SK-N-SH (cell line): ENCODE results near the gene AUTS2. TPM values are rescaled to one million over a fixed set of nuclear protein-coding genes. Genes with fewer than 3 reads are reported as not detected.

Experiments
- CTCF ChIA-PET: fragments of 300-600, 350-600 bp; formaldehyde crosslinking; extraction: SDS; loops from one replicate; lab custom pipeline; 2021; lab: Yijun Ruan, JAX
- POLR2A ChIA-PET: fragments of 350-600 bp; sonication (Branson Sonifier 250); formaldehyde crosslinking; extraction: SDS; loops from one replicate; lab custom pipeline; 2020; ENCODE audit warnings: antibody characterized with exemption, inconsistent platforms; lab: Yijun Ruan, JAX
- DNase-seq: peaks from one replicate; pipeline ENCODE4 v3.0.0; 2012
- H2AFZ ChIP-seq: fragments of 200-600 bp; sonication (generic); 2 replicates; pipeline ENCODE4 v1.8.1; 2016; ENCODE audit warnings: antibody characterized with exemption, mild to moderate bottlenecking, low read depth
- H3F3A ChIP-seq: fragments of 200-600 bp; sonication (generic); replicated peaks from 2 replicates; pipeline ENCODE3; 2016; ENCODE audit warnings: antibody characterized with exemption, mild to moderate bottlenecking; ENCODE audit not compliant: insufficient read depth
- H3K27ac ChIP-seq, 2 experiments: fragments of 200-500 bp in 1 of 2; fragments of 200-600 bp in 1 of 2; sonication (Bioruptor generic) in 1 of 2; sonication (generic), shearing (Covaris generic) in 1 of 2; 2 replicates each; pipeline versions ENCODE4 v1.5.1 to v1.6.1; 2014 to 2016; ENCODE audit warnings: low read depth in 2 of 2, inconsistent platforms in 1 of 2, low read length in 1 of 2, mild to moderate bottlenecking in 1 of 2, mixed read lengths in 1 of 2
- H3K27me3 ChIP-seq: fragments of 200-600 bp; sonication (generic), shearing (Covaris generic); 2 replicates; pipeline ENCODE4 v1.6.1; 2016; ENCODE audit warnings: mixed run types; ENCODE audit not compliant: insufficient read depth
- H3K36me3 ChIP-seq, 2 experiments: fragments of 200-500 bp in 1 of 2; fragments of 200-600 bp in 1 of 2; sonication (Bioruptor generic) in 1 of 2; sonication (generic) in 1 of 2; replicated peaks in 1 of 2; 2 replicates each; pipeline versions ENCODE3 to v1.5.1; 2014 to 2016; ENCODE audit warnings: low read length in 1 of 2, mild to moderate bottlenecking in 1 of 2; ENCODE audit not compliant: insufficient read depth in 2 of 2, control insufficient read depth in 1 of 2
- H3K4me1 ChIP-seq, 2 experiments: fragments of 200-500 bp in 1 of 2; fragments of 200-600 bp in 1 of 2; sonication (Bioruptor generic) in 1 of 2; sonication (generic), shearing (Covaris generic) in 1 of 2; 2 replicates each; pipeline versions ENCODE4 v1.5.1 to v1.6.1; 2014 to 2016; ENCODE audit warnings: low read depth in 1 of 2, low read length in 1 of 2, mixed run types in 1 of 2; ENCODE audit not compliant: insufficient read depth in 2 of 2, control insufficient read depth in 1 of 2
- H3K4me2 ChIP-seq: fragments of 200-600 bp; sonication (generic), shearing (Covaris generic); 2 replicates; pipeline ENCODE4 v1.6.1; 2017; ENCODE audit warnings: mixed run types
- H3K4me3 ChIP-seq, 2 experiments: fragments of 200-500 bp in 1 of 2; fragments of 200-600 bp in 1 of 2; sonication (Bioruptor generic) in 1 of 2; sonication (generic), shearing (Covaris generic) in 1 of 2; 2 replicates each; pipeline versions ENCODE4 v1.5.1 to v1.8.1; 2014 to 2016; ENCODE audit warnings: low read depth in 2 of 2, inconsistent platforms in 1 of 2, low read length in 1 of 2, mild to moderate bottlenecking in 1 of 2, mixed read lengths in 1 of 2, moderate library complexity in 1 of 2
- H3K79me2 ChIP-seq: fragments of 200-600 bp; sonication (generic); 2 replicates; pipeline ENCODE4 v1.8.1; 2017; ENCODE audit warnings: mild to moderate bottlenecking; ENCODE audit not compliant: insufficient read depth
- H3K9ac ChIP-seq: fragments of 200-600 bp; sonication (generic); 2 replicates; pipeline ENCODE4 v1.6.1; 2017; ENCODE audit warnings: mixed run types
- H3K9me2 ChIP-seq: fragments of 200-600 bp; sonication (generic); 2 replicates; pipeline ENCODE4 v1.6.1; 2017; ENCODE audit warnings: mixed run types
- H3K9me3 ChIP-seq: fragments of 200-600 bp; sonication (generic); 2 replicates; pipeline ENCODE4 v1.6.1; 2017; ENCODE audit warnings: mixed run types, mild to moderate bottlenecking, moderate library complexity
- H4K20me1 ChIP-seq: fragments of 200-600 bp; sonication (generic); 2 replicates; pipeline ENCODE4 v1.6.1; 2017; ENCODE audit warnings: mild to moderate bottlenecking, mixed run types; ENCODE audit not compliant: insufficient read depth
- FOSL2 ChIP-seq: IDR thresholded peaks from 2 replicates; pipeline ENCODE4 v1.4.0; 2012; ENCODE audit warnings: low read depth, mild to moderate bottlenecking, moderate library complexity, borderline replicate concordance
- FOXJ3 ChIP-seq: sonication (generic); formaldehyde crosslinking; IDR thresholded peaks from 2 replicates; pipeline ENCODE4 v1.5.1; 2020; ENCODE audit warnings: mild to moderate bottlenecking, missing genetic modification reagents
- GATA2 ChIP-seq: sonication (generic); formaldehyde crosslinking; IDR thresholded peaks from 2 replicates; pipeline ENCODE4 v1.5.0; 2020; ENCODE audit warnings: mild to moderate bottlenecking, missing genetic modification reagents
- JUND ChIP-seq: IDR thresholded peaks from 2 replicates; pipeline ENCODE4 v1.4.0; 2012
- NRF1 ChIP-seq: IDR thresholded peaks from 2 replicates; pipeline ENCODE4 v1.6.1; 2012; ENCODE audit warnings: low read depth, mild to moderate bottlenecking, low read length
- POLR2AphosphoS5 ChIP-seq: IDR thresholded peaks from 2 replicates; pipeline ENCODE4 v1.6.1; 2012; ENCODE audit warnings: low read depth, low read length
- RFX5 ChIP-seq: IDR thresholded peaks from 2 replicates; pipeline ENCODE4 v1.6.1; 2012; ENCODE audit warnings: mild to moderate bottlenecking, improper control_type of control experiment, low read length
- RXRA ChIP-seq: IDR thresholded peaks from 2 replicates; pipeline ENCODE4 v1.4.0; 2012; ENCODE audit warnings: low read depth, mild to moderate bottlenecking, borderline replicate concordance
- SIN3A ChIP-seq: IDR thresholded peaks from 2 replicates; pipeline ENCODE4 v1.6.1; 2012; ENCODE audit warnings: low read depth, mild to moderate bottlenecking, low read length, moderate library complexity, borderline replicate concordance
- TCF12 ChIP-seq: IDR thresholded peaks from 2 replicates; pipeline ENCODE4 v1.4.0; 2012
- TEAD4 ChIP-seq: IDR thresholded peaks from 2 replicates; pipeline ENCODE4 v1.4.0; 2012; ENCODE audit warnings: mild to moderate bottlenecking, borderline replicate concordance; ENCODE audit not compliant: insufficient read depth
- YY1 ChIP-seq: IDR thresholded peaks from 2 replicates; pipeline ENCODE4 v1.4.0; 2012; ENCODE audit warnings: low read depth, mild to moderate bottlenecking
- WGBS: methylation state at CpG from one replicate; pipeline ENCODE4 v1.1.6; 2017; ENCODE audit warnings: low lambda C conversion rate; 5-methylcytosine and 5-hydroxymethylcytosine counted together
- polyA plus RNA-seq, 3 experiments: library from polyadenylated mRNA; depleted of rRNA; stranded (reverse); fragments of >200 nt; gene quantifications; 2 replicates each; pipeline ENCODE4 v1.2.3, GENCODE V29; 2012
- TF ChIP-seq, protein P1 (sequence below): fragments of 150-350 bp; IDR thresholded peaks from 2 replicates; pipeline ENCODE4 v1.6.1; 2017; ENCODE audit warnings: antibody characterized with exemption, low read length, low read depth, borderline replicate concordance
- TF ChIP-seq, protein P2 (sequence below): fragments of 200-600 bp; sonication (generic); IDR thresholded peaks from 2 replicates; pipeline ENCODE4 v1.6.1; 2017; ENCODE audit warnings: antibody characterized with exemption, mild to moderate bottlenecking, moderate library complexity
- TF ChIP-seq, protein P3 (sequence below): fragments of 150-350 bp; IDR thresholded peaks from 2 replicates; pipeline ENCODE4 v1.6.1; 2016; ENCODE audit warnings: mild to moderate bottlenecking, low read depth, low read length
- TF ChIP-seq, protein P4 (sequence below): IDR thresholded peaks from 2 replicates; pipeline ENCODE4 v1.4.0; 2012; ENCODE audit warnings: low read depth, borderline replicate concordance
- TF ChIP-seq, protein P5 (sequence below): IDR thresholded peaks from 2 replicates; pipeline ENCODE4 v1.4.0; 2012; ENCODE audit warnings: low read depth

Gene AUTS2
- polyA plus RNA-seq, 1 of the 3 experiments (the other 2 are of a cell fraction) = 15.6 TPM

DNA sequence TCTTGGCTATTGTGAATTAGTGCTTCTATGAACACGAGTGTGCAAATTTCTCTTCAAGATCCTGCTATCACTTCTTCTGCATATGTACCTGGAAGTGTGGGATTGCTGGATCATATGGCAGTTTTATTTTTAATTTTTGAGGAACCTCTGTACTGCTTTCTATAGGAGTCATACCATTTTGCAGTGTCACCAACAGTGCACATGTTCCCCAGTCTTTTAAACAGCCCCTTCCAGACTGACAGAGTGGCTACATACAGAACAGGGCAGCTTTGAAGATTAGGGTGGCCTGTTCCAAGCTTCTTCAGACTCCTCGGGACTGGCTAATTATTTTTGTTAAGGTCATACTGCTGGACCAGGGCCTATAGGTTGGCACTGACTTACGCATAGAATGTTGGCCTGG, 82.9 kb downstream of the AUTS2 start:
- Histone ChIP-seq H3K9me3 (no peaks in the 10 kb centered on the region), H3K4me1 (peaks cover 7 to 46% of the 10 kb centered on the region in 2 experiments), H3K9ac (no peak overlapping the region), H3F3A (peaks cover 8% of the 10 kb centered on the region), H3K79me2 (peaks cover 26% of the 10 kb centered on the region), H3K27me3 (no peaks in the 10 kb centered on the region), H3K36me3 (no peaks in the 10 kb centered on the region), H3K4me3 (no peak overlapping the region), H4K20me1 (no peaks in the 10 kb centered on the region), H3K9me2 (no peaks in the 10 kb centered on the region), H3K4me2 (no peak overlapping the region), H3K27ac (no peak overlapping the region), H2AFZ (no peak overlapping the region)
- 97% methylated on average over 3 of the region's 3 CpGs for WGBS
- CTCF ChIA-PET = interaction anchor here (1.5 kb wide), 1 partner anchor 68 kb away, joined by 5 read pairs; no protein-coding TSS in a partner anchor
- no peak for DNase-seq
- POLR2A ChIA-PET = no interaction called here
- TF ChIP-seq SIN3A (no peak), YY1 (no peak), JUND (no peak)

DNA sequence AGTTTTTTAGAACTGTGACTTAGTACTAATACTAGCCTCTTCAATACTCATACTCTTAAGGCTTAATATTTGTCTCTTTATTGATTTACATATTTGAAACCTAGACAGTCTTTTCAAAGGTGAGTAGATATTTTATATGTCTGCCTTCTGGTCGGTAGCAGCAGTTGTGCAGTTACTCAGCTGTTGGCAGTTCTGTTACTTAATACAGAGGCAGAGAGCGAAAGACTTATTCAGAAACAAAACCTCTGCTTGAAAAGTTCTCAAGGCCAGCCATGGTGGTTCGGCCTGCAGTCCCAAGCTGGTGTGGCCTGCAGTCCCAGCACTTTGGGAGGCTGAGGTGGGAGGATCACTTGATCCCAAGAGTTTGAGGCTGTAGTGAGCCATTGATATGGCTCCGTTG, 84.2 kb downstream of the AUTS2 start:
- Histone ChIP-seq H3K27ac (no peak overlapping the region), H2AFZ (no peak overlapping the region), H3K4me2 (no peak overlapping the region), H4K20me1 (no peaks in the 10 kb centered on the region), H3K36me3 (no peaks in the 10 kb centered on the region), H3K79me2 (peaks cover 23% of the 10 kb centered on the region), H3K9me2 (no peaks in the 10 kb centered on the region), H3K27me3 (no peaks in the 10 kb centered on the region), H3K4me1 (peaks cover 7 to 36% of the 10 kb centered on the region in 2 experiments), H3K9me3 (no peaks in the 10 kb centered on the region), H3F3A (no peaks in the 10 kb centered on the region), H3K4me3 (no peak overlapping the region), H3K9ac (no peak overlapping the region)
- DNase-seq = no peak
- POLR2A ChIA-PET = no interaction called here
- CTCF ChIA-PET = interaction anchor here (1.0 kb wide), 1 partner anchor 10 kb away, joined by 3 read pairs; no protein-coding TSS in a partner anchor
- WGBS = 94% methylated on average over 4 of the region's 4 CpGs
- TF ChIP-seq, protein P1, sequence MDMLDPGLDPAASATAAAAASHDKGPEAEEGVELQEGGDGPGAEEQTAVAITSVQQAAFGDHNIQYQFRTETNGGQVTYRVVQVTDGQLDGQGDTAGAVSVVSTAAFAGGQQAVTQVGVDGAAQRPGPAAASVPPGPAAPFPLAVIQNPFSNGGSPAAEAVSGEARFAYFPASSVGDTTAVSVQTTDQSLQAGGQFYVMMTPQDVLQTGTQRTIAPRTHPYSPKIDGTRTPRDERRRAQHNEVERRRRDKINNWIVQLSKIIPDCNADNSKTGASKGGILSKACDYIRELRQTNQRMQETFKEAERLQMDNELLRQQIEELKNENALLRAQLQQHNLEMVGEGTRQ = no peak
- TF ChIP-seq TCF12 (no peak), NRF1 (no peak), RXRA (no peak)
- TF ChIP-seq, protein P2, sequence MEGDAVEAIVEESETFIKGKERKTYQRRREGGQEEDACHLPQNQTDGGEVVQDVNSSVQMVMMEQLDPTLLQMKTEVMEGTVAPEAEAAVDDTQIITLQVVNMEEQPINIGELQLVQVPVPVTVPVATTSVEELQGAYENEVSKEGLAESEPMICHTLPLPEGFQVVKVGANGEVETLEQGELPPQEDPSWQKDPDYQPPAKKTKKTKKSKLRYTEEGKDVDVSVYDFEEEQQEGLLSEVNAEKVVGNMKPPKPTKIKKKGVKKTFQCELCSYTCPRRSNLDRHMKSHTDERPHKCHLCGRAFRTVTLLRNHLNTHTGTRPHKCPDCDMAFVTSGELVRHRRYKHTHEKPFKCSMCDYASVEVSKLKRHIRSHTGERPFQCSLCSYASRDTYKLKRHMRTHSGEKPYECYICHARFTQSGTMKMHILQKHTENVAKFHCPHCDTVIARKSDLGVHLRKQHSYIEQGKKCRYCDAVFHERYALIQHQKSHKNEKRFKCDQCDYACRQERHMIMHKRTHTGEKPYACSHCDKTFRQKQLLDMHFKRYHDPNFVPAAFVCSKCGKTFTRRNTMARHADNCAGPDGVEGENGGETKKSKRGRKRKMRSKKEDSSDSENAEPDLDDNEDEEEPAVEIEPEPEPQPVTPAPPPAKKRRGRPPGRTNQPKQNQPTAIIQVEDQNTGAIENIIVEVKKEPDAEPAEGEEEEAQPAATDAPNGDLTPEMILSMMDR = no peak

DNA sequence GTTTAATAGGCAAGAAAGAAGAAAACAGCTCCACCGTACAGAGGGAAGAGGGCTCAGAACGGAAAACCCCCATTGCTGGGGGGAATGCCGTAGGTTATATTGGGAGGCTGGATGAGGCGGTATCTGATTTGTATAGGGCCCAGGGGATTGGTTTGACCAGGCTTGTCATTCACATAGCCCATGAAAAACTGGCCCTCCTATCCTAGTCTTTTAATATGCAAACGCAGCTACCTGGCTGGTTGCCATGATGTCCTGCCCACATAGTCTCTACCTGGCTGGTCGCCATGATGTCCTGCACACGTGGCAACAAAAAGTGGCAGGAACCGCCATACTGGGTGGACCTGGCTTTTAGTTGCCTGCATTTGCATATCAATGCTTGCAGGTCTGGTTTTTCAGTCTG, 84.7 kb downstream of the AUTS2 start:
- H4K20me1 ChIP-seq = peaks cover 3% of the 10 kb centered on the region; the same call in 1 of the 2 replicates
- H3F3A ChIP-seq = no peaks in the 10 kb centered on the region
- H3K9ac ChIP-seq = no peak overlapping the region
- H3K4me3 ChIP-seq = no peak overlapping the region
- H3K36me3 ChIP-seq = no peaks in the 10 kb centered on the region
- H3K27me3 ChIP-seq = no peaks in the 10 kb centered on the region
- H2AFZ ChIP-seq = no peak overlapping the region
- 94% methylated on average over 8 of the region's 8 CpGs for WGBS
- ChIA-PET POLR2A (no interaction called here), CTCF (no interaction called here)
- no peaks in the 10 kb centered on the region for H3K9me2 ChIP-seq
- no peaks in the 10 kb centered on the region for H3K9me3 ChIP-seq
- no peak overlapping the region for H3K4me2 ChIP-seq
- H3K27ac ChIP-seq = no peak overlapping the region
- peaks cover 23% of the 10 kb centered on the region for H3K79me2 ChIP-seq
- H3K4me1 ChIP-seq = peaks cover 7 to 36% of the 10 kb centered on the region in 2 experiments
- no peak for DNase-seq
- TF ChIP-seq FOXJ3 = no peak
- TF ChIP-seq POLR2AphosphoS5 = no peak
- TF ChIP-seq RFX5 = no peak
- TF ChIP-seq TCF12 = no peak
- TF ChIP-seq, protein P3, sequence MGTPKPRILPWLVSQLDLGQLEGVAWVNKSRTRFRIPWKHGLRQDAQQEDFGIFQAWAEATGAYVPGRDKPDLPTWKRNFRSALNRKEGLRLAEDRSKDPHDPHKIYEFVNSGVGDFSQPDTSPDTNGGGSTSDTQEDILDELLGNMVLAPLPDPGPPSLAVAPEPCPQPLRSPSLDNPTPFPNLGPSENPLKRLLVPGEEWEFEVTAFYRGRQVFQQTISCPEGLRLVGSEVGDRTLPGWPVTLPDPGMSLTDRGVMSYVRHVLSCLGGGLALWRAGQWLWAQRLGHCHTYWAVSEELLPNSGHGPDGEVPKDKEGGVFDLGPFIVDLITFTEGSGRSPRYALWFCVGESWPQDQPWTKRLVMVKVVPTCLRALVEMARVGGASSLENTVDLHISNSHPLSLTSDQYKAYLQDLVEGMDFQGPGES = no peak
- TF ChIP-seq, protein P4, sequence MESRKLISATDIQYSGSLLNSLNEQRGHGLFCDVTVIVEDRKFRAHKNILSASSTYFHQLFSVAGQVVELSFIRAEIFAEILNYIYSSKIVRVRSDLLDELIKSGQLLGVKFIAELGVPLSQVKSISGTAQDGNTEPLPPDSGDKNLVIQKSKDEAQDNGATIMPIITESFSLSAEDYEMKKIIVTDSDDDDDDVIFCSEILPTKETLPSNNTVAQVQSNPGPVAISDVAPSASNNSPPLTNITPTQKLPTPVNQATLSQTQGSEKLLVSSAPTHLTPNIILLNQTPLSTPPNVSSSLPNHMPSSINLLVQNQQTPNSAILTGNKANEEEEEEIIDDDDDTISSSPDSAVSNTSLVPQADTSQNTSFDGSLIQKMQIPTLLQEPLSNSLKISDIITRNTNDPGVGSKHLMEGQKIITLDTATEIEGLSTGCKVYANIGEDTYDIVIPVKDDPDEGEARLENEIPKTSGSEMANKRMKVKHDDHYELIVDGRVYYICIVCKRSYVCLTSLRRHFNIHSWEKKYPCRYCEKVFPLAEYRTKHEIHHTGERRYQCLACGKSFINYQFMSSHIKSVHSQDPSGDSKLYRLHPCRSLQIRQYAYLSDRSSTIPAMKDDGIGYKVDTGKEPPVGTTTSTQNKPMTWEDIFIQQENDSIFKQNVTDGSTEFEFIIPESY = no peak
- TF ChIP-seq, protein P5, sequence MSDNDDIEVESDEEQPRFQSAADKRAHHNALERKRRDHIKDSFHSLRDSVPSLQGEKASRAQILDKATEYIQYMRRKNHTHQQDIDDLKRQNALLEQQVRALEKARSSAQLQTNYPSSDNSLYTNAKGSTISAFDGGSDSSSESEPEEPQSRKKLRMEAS = no peak
- TF ChIP-seq TEAD4 = no peak
- no peak for TF ChIP-seq YY1
- TF ChIP-seq FOSL2 = no peak
- no peak for TF ChIP-seq GATA2
